ENCODE data around the gene KIAA1549.

DNA sequence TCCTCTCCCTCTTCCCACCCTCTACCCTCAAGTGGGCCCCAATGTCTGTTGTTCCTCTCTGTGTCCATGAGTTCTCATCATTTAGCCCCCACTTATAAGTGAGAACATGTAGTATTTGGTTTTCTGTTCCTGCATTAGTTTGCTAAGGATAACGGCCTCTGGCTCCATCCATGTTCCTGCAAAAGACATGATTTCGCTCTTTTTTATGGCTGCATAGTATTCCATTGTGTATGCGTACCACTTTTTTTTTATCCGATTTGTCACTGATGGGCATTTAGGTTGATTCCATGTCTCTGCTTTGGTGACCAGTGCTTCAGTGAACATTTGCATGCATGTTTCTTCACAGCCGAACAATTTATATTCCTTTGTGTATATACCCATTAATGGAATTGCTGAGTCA is 131.5 kb downstream of the KIAA1549 start:
- no peak for TF ChIP-seq EZH2phosphoT487 (conservative IDR thresholded peaks at IDR 0.05; ENCODE audit: low read length)
- TF ChIP-seq, protein P1, sequence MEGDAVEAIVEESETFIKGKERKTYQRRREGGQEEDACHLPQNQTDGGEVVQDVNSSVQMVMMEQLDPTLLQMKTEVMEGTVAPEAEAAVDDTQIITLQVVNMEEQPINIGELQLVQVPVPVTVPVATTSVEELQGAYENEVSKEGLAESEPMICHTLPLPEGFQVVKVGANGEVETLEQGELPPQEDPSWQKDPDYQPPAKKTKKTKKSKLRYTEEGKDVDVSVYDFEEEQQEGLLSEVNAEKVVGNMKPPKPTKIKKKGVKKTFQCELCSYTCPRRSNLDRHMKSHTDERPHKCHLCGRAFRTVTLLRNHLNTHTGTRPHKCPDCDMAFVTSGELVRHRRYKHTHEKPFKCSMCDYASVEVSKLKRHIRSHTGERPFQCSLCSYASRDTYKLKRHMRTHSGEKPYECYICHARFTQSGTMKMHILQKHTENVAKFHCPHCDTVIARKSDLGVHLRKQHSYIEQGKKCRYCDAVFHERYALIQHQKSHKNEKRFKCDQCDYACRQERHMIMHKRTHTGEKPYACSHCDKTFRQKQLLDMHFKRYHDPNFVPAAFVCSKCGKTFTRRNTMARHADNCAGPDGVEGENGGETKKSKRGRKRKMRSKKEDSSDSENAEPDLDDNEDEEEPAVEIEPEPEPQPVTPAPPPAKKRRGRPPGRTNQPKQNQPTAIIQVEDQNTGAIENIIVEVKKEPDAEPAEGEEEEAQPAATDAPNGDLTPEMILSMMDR (IDR thresholded peaks at IDR 0.05; ENCODE audit: insufficient read depth, low read length, poor library complexity, severe bottlenecking): no peak
